Neural crest cell (in vitro differentiated cells): ENCODE measurements around the gene RGL4. TPM values are rescaled to one million over a fixed set of nuclear protein-coding genes. Genes with fewer than 3 reads are reported as not detected.
A peak's percentile ranks its signal among the peaks of the same experiment; 100 is the strongest.
"Not testable (repeated sequence)": the region's sequence is repeated elsewhere in the genome, so short reads cannot be mapped to it uniquely, and the experiment has no call there.

Source experiments
- DNase-seq: peaks from one replicate; pipeline ENCODE4 v3.0.0; 2021; ENCODE audit warnings: low read depth, mixed read lengths, low spot score
- H3K27ac Mint-ChIP-seq: one replicate; pipeline ENCODE4 v1.8.0; 2021; ENCODE audit warnings: mild to moderate bottlenecking, mixed read lengths; ENCODE audit not compliant: unreplicated experiment
- H3K27me3 Mint-ChIP-seq: 2 replicates; pipeline ENCODE4 v1.8.0; 2021; ENCODE audit warnings: low read depth, mild to moderate bottlenecking, mixed read lengths
- H3K36me3 Mint-ChIP-seq: 2 replicates; pipeline ENCODE4 v1.8.0; 2021; ENCODE audit warnings: low read depth, mild to moderate bottlenecking, mixed read lengths
- H3K4me1 Mint-ChIP-seq: 2 replicates; pipeline ENCODE4 v1.8.0; 2021; ENCODE audit warnings: mixed read lengths
- H3K4me3 Mint-ChIP-seq: one replicate; pipeline ENCODE4 v1.8.0; 2021; ENCODE audit warnings: mild to moderate bottlenecking, mixed read lengths
- H3K9me3 Mint-ChIP-seq: 2 replicates; pipeline ENCODE4 v1.8.0; 2021; ENCODE audit warnings: mixed read lengths
- CTCF ChIP-seq: fragments of 200-600 bp; sonication (generic); conservative IDR thresholded peaks from 2 replicates; pipeline ENCODE4 v1.5.0; 2021; ENCODE audit warnings: antibody characterized with exemption, mild to moderate bottlenecking
- long read RNA-seq: library from polyadenylated mRNA; unstranded; transcript quantifications from one replicate; pipeline ENCODE4 v2.0.0, GENCODE V29; 2020
- total RNA-seq: library from RNA; stranded (reverse); gene quantifications from 2 replicates; pipeline ENCODE4 v1.2.1, GENCODE V29; 2021

RGL4 gene
- total RNA-seq, result not detected in 2 replicates
- long read RNA-seq, result 0 reads

- no peak for DNase-seq
- Mint-ChIP-seq H3K27ac (no peak within 1 kb of the TSS), H3K36me3 (peaks cover 13% of the 10 kb centered on the region), H3K27me3 (no peaks in the 10 kb centered on the region), H3K4me1 (no peaks in the 10 kb centered on the region), H3K4me3 (no peak within 1 kb of the TSS), H3K9me3 (no peaks in the 10 kb centered on the region)
- no peak for TF ChIP-seq CTCF
Observed at GRCh38 chr22:23690713-23691112, at the start of gene RGL4. Gene RGL4 (plus strand): TSS chr22:23691013. CDS start chr22:23692031, 1,018 bp downstream.

- H3K27ac Mint-ChIP-seq, H3K4me1 Mint-ChIP-seq, H3K36me3 Mint-ChIP-seq, DNase-seq, H3K27me3 Mint-ChIP-seq, H3K4me3 Mint-ChIP-seq, H3K9me3 Mint-ChIP-seq: not testable (repeated sequence)
Observed at GRCh38 chr22:23646526-23646925, 44.3 kb upstream of the RGL4 start.

- no peak overlapping the region for H3K27ac Mint-ChIP-seq
- no peak for TF ChIP-seq CTCF
- H3K36me3 Mint-ChIP-seq, result no peaks in the 10 kb centered on the region
- no peaks in the 10 kb centered on the region for H3K9me3 Mint-ChIP-seq
- no peak for DNase-seq
- no peak overlapping the region for H3K4me3 Mint-ChIP-seq
- no peaks in the 10 kb centered on the region for H3K27me3 Mint-ChIP-seq
- no peaks in the 10 kb centered on the region for H3K4me1 Mint-ChIP-seq
Observed at GRCh38 chr22:23649071-23649501, 41.7 kb upstream of the RGL4 start.

GRCh38 chr22:23651676-23652075 is 39.1 kb upstream of the RGL4 start:
- Mint-ChIP-seq H3K9me3 (no peaks in the 10 kb centered on the region), H3K27me3 (no peaks in the 10 kb centered on the region), H3K4me3 (no peak overlapping the region), H3K4me1 (no peaks in the 10 kb centered on the region), H3K36me3 (peaks cover 3% of the 10 kb centered on the region), H3K27ac (no peak overlapping the region)
- DNase-seq, result no peak
- TF ChIP-seq CTCF, result no peak

- Mint-ChIP-seq H3K4me1 (no peaks in the 10 kb centered on the region), H3K4me3 (no peak overlapping the region), H3K27me3 (no peaks in the 10 kb centered on the region), H3K9me3 (no peaks in the 10 kb centered on the region), H3K27ac (peak overlapping the region; percentile 62), H3K36me3 (peaks cover 3% of the 10 kb centered on the region)
- TF ChIP-seq CTCF, result no peak
- DNase-seq, result no peak
Observed at GRCh38 chr22:23652286-23652685, 38.5 kb upstream of the RGL4 start.

- H3K9me3 Mint-ChIP-seq, result no peaks in the 10 kb centered on the region
- no peaks in the 10 kb centered on the region for H3K27me3 Mint-ChIP-seq
- H3K36me3 Mint-ChIP-seq, result peaks cover 3% of the 10 kb centered on the region
- no peak for TF ChIP-seq CTCF
- H3K4me3 Mint-ChIP-seq, result no peak overlapping the region
- H3K4me1 Mint-ChIP-seq, result no peaks in the 10 kb centered on the region
- H3K27ac Mint-ChIP-seq, result no peak overlapping the region
- DNase-seq, result no peak
Observed at GRCh38 chr22:23652711-23653110, 38.1 kb upstream of the RGL4 start.
